ENCODE results near the gene PFAS.

DNA sequence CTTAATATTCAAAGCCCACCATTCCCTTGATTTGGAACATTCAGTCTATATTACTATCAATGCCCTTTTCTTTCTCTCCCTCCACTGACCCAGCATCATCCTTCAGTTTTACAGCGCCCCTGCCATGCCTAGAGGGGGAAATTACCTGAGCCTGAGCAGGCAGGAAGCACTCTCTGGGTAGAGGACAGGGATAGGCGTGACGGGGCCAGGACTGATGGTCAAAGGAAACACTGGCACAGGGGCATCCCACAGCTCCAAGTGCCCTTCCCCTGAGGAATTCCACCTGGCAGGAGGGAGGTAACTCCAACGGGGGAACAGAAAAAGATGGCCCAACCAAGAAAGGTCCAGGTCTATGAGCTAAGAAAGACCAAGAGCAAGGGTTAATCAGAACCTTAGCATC, 11.2 kb upstream of the PFAS start:
- no peak for TF ChIP-seq CTCF (IDR thresholded peaks at IDR 0.05)
- no peak for TF ChIP-seq ZFX (IDR thresholded peaks at IDR 0.05; ENCODE audit: borderline replicate concordance)

Measured in 22Rv1 (cell line).